LNCAP (cell line): Measurements from ENCODE around the gene CLP1.

Experiments used
- CTCF ChIP-seq: fragments of 450-650 bp; IDR thresholded peaks from 2 replicates; pipeline ENCODE4 v1.5.1; 2017; ENCODE audit warnings: mild to moderate bottlenecking

CLP1 gene

GRCh38 chr11:57658023-57658361, 430 bp downstream of the CLP1 start:
- TF ChIP-seq CTCF: no peak

- no peak for TF ChIP-seq CTCF
These were observed 2.1 kb downstream of the CLP1 start for GRCh38 chr11:57659669-57660068.

GRCh38 chr11:57662893-57663292, 5.3 kb downstream of the CLP1 start:
- no peak for TF ChIP-seq CTCF

GRCh38 chr11:57663975-57664374, 6.4 kb downstream of the CLP1 start:
- TF ChIP-seq CTCF: no peak

GRCh38 chr11:57667117-57667735, 9.7 kb downstream of the CLP1 start:
- no peak for TF ChIP-seq CTCF

- TF ChIP-seq CTCF: peak; percentile 34; the same call in 1 of the 2 replicates
These were observed 10.3 kb downstream of the CLP1 start, which contains the start of gene ZDHHC5 for GRCh38 chr11:57667736-57668433. ZDHHC5 (plus strand) TSS chr11:57668114; CDS start chr11:57673091, 4,977 bp downstream.

GRCh38 chr11:57668434-57668782, 10.8 kb downstream of the CLP1 start:
- no peak for TF ChIP-seq CTCF
